Stomach (tissue), 4 donors: ENCODE data around the gene PPP3R1.

Experiments
- CTCF ChIP-seq, 7 experiments: fragments of 450-650 bp in 4 of 7; fragments of 200-600 bp in 3 of 7; sonication (generic) in 3 of 7; IDR thresholded peaks; one replicate each; pipeline ENCODE4 v1.5.1; 2016 to 2019; ENCODE audit warnings: antibody characterized with exemption in 7 of 7, control low read depth in 2 of 7, mild to moderate bottlenecking in 1 of 7
- POLR2A ChIP-seq, 4 donors: fragments of 450-650 bp; IDR thresholded peaks; one replicate each; pipeline ENCODE4 v1.6.1; 2016; ENCODE audit warnings: antibody characterized with exemption in 4 of 4, control low read depth in 2 of 4, mild to moderate bottlenecking in 1 of 4, moderate library complexity in 1 of 4

DNA sequence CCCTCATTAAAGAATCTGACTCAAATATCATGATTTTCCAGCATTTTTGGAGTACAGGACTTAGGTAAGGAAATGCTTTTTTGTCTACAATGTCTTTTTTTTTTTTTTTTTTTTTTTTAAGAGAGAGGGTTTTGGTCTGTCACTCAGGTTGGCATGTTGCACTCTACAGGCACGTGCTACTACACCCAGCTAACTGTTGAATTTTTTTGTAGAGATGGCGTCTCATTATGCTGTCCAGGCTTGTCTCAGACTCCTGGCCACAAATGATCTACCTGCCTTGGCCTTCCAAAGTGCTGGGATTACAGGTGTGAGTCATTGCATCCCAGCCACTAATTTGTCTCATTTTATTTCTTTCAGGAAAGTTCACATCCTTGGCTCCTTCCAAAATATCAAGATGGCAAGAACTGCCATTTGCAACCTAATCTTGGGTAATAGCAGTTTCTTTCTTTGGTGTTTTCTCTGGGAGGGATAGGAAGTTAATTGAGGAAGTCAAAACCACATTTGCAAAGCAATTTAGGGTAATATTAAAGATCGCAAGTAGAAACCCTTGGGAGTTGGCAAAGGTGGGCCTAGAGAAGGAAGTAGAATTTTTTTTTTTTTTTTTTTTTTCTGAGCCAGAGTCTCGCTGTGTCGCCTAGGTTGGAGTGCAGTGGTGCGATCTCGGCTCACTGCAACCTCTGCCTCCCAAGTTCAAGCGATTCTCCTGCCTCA is 79.2 kb downstream of the PPP3R1 start:
- TF ChIP-seq CTCF (IDR thresholded peaks at IDR 0.05): no peak
- TF ChIP-seq POLR2A (IDR thresholded peaks at IDR 0.05): no peak
